Measurements from ENCODE around the gene CCR5.

- TF ChIP-seq POLR2A (IDR thresholded peaks at IDR 0.05) (no peak), CTCF (IDR thresholded peaks at IDR 0.05) (no peak)
These were observed 17.7 kb upstream of the CCR5 start for GRCh38 chr3:46353090-46353489.
